ENCODE results near the gene LDHD.

- TF ChIP-seq, protein P1, sequence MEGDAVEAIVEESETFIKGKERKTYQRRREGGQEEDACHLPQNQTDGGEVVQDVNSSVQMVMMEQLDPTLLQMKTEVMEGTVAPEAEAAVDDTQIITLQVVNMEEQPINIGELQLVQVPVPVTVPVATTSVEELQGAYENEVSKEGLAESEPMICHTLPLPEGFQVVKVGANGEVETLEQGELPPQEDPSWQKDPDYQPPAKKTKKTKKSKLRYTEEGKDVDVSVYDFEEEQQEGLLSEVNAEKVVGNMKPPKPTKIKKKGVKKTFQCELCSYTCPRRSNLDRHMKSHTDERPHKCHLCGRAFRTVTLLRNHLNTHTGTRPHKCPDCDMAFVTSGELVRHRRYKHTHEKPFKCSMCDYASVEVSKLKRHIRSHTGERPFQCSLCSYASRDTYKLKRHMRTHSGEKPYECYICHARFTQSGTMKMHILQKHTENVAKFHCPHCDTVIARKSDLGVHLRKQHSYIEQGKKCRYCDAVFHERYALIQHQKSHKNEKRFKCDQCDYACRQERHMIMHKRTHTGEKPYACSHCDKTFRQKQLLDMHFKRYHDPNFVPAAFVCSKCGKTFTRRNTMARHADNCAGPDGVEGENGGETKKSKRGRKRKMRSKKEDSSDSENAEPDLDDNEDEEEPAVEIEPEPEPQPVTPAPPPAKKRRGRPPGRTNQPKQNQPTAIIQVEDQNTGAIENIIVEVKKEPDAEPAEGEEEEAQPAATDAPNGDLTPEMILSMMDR (IDR thresholded peaks at IDR 0.05 in 4 of 5, conservative IDR thresholded peaks at IDR 0.05 in 1 of 5): no peak
- TF ChIP-seq POLR2A (IDR thresholded peaks at IDR 0.05): no peak
Observed at GRCh38 chr16:75079346-75079926, 37.1 kb downstream of the LDHD start.

All from gastrocnemius medialis (tissue), 4 donors.